ENCODE results near the gene PTGDS.

PTGDS gene

DNA sequence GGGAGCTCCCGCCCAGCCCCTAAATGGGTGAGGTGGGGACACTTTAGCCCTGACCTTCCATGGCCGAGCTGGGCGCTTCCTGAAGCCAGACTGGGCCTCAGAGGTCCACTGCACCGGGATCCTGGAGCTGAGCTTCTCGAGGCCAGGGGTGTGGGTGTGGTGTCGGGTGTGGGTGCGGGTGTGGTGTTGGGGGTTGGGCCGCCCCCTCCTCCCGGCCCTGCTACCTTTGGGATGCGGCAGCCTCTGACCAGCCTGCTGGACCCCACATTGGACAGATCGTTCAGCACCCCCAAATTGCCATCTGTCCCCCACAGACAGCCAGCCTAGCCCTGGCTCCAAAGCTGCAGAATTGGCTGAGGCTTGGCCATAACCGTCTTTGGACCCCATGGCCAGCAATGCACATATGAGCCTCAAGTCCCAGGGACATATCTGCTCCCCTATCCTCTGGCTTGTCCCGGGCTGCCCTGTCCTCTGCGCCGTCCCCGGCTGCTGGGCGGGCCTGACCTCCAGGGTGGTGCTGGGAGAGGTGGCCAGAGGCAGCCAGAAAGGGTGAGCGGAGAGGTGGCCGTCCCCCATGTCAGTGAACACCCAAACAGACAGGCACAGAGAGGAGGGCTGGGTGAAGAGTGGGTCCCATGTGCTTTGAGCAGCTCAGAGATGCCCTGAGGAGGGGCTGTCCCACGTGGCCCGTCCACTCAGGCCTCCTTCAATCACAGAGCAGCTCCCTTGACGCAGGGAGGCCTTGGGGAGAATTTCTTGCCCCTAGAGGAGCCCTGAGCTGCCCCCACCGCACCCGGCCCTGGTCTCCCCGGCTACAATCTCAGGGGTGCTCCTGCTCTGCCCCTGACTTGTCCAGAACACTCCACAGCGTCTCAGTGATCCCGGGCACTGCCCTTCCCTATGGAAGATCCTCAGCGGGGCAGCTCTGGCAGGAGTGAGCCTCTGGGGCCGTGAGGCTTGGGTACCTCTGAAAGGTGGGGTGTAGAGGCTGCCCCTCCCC, 3.4 kb upstream of the PTGDS start:
- DNase-seq (ENCODE audit: low spot score) = no peak

GRCh38 chr9:136974817-136975535, 2.3 kb upstream of the PTGDS start:
- peak; percentile 36 for DNase-seq (ENCODE audit: low spot score)

- DNase-seq (ENCODE audit: low spot score) = peak; percentile 33
Observed at GRCh38 chr9:136975644-136976043, 1.7 kb upstream of the PTGDS start.

- no peak for DNase-seq (ENCODE audit: low spot score)
Observed at GRCh38 chr9:136977649-136978072, 357 bp downstream of the PTGDS start.

DNA sequence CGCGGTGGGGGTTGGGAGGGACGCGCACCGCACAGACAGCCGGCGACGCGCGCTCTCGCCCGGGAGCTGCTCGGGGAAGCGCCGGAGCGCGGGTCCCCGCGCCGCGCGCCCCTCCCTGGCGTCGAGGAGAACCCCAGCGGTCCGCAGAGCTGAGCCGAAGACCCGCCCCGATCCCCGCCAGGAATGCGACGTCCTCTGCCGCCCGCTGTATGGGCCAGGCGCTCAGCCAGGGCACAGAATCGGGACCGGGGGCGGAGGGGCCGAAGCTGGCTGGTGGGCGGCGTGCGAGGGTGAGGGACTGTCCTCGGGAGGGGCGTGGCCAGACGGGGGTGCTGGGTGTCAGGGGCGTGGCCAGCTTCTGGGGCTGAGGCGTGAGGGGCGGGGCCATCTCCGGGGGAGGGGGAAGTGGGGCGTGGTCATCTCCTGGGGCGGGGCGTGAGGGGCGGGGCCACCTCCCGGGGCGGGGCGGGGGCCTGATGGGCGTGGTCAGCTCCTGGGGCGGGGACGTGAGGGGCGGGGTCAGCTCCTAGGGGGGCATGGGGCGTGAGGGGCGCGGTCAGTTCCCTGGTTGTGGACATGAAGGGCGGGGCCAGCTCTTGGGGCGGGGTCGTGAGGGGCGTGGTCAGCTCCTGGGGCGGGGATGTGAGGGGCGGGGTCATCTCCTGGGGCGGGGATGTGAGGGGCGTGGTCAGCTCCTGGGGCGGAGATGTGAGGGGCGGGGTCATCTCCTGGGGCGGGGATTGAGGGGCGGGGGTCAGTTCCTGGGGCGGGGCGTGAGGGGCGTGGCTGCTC, 965 bp downstream of the PTGDS start:
- peak; percentile 54 for DNase-seq (ENCODE audit: low spot score)

- no peak for DNase-seq (ENCODE audit: low spot score)
Observed at GRCh38 chr9:136978865-136979544, 1.7 kb downstream of the PTGDS start.

DNA sequence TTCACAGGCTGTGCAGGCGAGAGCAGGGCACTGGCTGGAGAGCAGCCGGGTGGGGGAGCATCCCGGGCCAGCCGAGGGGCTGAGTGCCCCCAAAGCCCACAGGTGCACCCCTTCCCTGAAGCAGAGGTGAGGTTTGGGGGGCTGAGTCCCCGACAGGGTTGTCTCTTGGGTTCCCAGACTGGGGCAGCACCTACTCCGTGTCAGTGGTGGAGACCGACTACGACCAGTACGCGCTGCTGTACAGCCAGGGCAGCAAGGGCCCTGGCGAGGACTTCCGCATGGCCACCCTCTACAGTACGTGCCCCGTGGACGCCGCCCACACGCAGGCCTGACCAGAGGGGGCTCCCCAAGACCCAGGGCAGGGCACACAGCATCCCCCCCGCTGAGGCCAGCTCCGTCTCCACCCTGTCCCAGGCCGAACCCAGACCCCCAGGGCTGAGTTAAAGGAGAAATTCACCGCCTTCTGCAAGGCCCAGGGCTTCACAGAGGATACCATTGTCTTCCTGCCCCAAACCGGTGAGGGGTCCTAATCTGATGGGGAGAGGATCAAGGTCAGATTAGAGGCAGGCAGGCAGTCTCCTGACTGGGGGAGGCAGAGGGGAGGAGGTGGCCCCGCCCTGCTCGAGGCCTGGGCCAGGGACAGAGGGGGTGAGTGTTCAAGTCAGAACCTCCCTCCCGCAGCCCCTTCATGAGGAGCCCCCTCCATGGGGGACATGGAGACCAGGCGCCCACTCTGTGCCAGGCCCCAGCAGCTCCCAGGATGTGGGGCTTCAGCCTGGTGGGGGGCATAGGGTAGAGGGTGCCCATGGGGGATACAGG, 2.7 kb downstream of the PTGDS start:
- DNase-seq (ENCODE audit: low spot score) = no peak

- DNase-seq (ENCODE audit: low spot score) = no peak
Observed at GRCh38 chr9:136980669-136981478, 3.6 kb downstream of the PTGDS start.

DNA sequence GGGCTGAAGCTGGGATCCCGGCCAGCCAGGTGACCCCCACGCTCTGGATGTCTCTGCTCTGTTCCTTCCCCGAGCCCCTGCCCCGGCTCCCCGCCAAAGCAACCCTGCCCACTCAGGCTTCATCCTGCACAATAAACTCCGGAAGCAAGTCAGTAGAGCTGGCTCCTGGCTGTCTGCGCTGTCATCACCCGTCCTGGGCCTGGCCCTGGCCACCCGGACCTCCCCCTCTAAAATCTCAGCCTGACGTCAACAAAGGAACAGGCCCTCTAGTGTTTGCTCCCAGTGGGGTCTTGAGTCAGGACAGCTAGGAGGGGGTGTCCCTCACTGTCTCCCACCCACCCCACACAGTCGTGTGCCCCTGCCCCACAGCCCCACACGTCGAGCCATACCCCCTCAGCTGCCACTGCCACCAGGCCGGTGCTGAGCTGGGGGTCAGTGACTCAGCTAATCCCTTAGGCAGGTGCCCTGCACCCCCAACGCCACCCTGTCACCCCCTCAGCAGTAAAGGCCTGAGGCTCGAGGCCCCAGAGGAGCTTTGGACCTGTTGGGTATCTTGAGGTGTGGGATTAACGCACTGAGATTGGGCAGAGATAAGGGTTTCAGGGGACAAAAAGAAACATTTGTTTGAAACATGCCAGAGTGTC, 4.4 kb downstream of the PTGDS start:
- DNase-seq (ENCODE audit: low spot score) = no peak

DNA sequence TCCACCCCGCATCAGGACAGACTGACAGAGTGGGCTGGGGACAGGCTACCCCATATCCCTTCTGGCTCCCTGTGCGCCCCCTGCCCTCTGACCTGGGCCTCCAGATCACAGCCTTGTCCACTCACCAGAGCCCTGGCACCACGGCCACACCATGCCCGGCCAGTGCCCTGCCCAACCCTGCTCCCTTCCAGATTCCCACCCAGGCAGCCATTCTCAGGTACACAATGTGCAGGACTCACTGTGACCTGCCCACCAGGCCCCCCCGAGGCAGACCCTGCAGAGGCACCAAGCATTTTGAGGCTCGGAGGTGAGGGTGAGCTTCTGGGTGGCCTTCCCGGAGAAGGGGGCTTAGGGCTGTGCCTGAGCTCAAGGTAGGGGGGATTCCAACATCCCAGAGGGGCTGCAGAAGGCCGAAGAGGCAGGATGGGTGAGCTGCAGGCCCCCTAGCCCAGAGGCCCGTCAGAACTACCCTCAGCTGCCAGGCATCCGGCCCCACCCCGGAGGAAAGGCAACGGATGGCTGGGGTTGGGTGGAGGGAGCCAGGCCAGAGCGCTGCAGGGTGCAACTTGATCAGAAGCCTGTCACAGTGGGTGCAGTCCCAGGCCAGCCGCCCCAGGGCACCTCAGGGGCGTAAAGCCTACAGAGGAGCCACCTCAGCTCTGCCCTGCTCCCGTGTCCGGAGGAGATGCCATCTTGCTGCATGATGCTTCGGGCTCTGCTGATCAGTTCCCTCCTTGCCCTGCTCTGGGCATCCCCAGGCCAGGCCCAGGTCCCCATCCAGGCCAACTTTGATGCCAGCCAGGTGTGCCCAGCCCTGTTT, 5.1 kb downstream of the PTGDS start, which contains the start of gene LCNL1:
LCNL1 (plus strand) TSS at position 762 of the 820 bp plus-strand sequence. CDS start 594 bp downstream, outside the sequence.
- no peak for DNase-seq (ENCODE audit: low spot score)

DNA sequence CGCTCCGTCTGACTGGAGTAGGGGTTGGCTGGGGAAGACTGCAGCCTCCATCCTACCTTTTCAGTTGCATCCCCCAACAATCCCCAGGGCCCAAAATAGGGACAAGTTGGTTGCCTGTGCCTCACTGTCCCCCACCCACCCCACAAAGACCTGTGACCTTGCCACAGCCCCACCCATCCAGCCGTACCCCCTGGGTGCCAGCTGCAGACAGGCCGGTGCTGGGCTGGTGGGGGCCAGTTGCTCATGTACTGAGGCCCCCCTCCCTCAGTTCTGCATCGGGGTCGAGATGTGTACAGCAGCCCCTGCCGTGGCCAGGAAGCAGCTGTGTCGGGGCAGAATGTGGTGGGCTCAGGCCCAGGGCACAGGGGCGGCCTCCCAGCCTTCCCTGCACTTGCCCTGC, 5.9 kb downstream of the PTGDS start:
- no peak for DNase-seq (ENCODE audit: low spot score)

DNA sequence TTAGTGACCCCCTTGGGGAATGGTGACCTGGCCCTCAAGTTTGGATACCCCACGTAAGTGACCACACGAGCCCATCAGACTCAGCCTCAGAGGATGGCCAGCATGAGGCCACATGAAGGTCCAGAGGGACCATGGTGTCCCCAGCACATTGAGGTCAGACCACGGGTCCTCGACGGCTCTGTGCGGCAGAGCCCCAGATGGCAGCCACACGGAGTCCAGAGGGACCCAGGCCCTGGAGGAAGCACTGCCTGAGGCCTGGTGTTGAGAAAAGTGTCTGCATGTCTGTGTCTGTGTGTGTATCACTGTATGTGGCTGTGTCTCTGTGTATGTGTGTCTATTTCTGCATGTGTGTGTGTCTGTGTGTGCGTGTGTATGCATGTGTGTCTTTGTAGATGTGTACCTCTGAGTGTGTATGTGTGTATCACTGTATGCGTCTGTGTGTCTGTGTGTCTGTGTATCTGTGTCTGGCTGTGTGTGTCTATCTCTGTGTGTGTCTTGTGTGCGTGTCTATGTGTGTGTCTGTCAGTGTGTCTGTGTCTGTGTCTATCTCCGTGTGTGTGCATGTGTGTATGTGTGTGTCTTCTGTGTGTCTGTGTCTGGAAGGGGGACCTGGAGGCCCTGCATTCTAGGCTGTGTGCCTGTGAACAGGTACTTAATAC, 6.5 kb downstream of the PTGDS start:
- no peak for DNase-seq (ENCODE audit: low spot score)

GRCh38 chr9:136984464-136985026, 7.2 kb downstream of the PTGDS start:
- no peak for DNase-seq (ENCODE audit: low spot score)

DNA sequence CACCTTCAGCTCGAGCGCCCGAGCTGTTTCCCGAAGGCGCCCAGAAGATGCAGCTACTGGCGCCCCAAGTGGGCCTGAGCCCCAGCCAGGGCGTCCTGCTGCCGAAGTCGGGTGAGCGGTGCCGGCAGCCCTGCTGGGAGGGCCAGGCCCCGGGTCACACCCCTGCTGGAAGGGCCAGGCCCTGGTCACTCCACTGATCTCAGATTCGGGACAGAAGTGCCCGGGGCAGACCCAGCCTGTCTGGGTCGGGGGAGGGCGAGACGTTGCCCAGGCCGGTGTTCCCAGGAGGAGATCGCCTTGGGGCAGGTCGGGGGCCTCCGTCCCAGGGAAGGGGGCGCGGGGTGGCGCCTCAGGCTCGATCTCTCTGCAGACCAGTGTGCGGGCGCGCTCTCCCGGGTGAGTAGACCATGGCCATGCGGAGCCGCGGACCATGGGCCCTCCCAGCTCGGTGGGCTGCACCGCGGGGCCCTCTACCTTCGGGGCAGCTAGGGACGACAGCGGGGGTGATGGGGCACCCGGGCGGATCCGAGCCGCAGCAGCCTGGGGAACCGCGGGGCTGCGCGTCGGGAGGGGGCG, 7.8 kb downstream of the PTGDS start:
- no peak for DNase-seq (ENCODE audit: low spot score)

- no peak for DNase-seq (ENCODE audit: low spot score)
Observed at GRCh38 chr9:136985853-136986252, 8.5 kb downstream of the PTGDS start.

DNA sequence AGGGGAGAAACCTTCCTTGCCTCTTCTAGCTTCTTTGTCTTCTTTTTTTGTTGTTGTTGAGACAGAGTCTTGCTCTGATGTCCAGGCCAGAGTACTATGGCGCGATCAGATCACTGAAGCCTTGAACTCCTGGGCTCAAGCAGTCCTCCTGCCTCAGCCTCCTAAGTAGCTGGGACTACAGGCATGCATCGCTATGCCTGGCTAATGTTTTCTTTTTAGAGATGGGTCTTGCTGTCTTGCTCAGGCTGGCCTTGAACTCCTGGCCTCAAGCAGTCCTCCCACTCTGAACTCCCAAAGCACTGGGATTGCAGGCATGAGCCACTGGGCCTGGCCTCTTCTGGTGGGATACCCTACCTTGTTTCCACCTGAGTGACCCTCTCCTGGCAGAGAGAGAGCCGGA, 11.6 kb downstream of the PTGDS start:
- DNase-seq (ENCODE audit: low spot score) = no peak

- DNase-seq (ENCODE audit: low spot score) = no peak
Observed at GRCh38 chr9:136990242-136990911, 13.1 kb downstream of the PTGDS start.
